H1 (cell line): ENCODE data around the gene HOMER3. TPM values are rescaled to one million over a fixed set of nuclear protein-coding genes. Genes with fewer than 3 reads are reported as not detected.

Source experiments
- CTCF ChIA-PET: fragments of 300-600 bp; sonication (Branson Sonifier 250); formaldehyde crosslinking; loops from one replicate; lab custom pipeline; 2021; ENCODE audit not compliant: partially characterized antibody; lab: Charles Lee
- POLR2A ChIA-PET: fragments of 300-600 bp; sonication (Branson Sonifier 250); formaldehyde crosslinking; loops from one replicate; lab custom pipeline; 2021; ENCODE audit warnings: inconsistent platforms; ENCODE audit not compliant: partially characterized antibody; lab: Charles Lee
- DNase-seq, 2 experiments: peaks; one replicate each; pipeline versions ENCODE4 v3.0.0 to v3.0.0-alpha.2; 2010 to 2022; ENCODE audit warnings: low spot score in 2 of 2, low read depth in 1 of 2, mixed read lengths in 1 of 2
- FAIRE-seq: peaks from 2 replicates; lab custom pipeline; 2011; peaks lifted over from hg19 to GRCh38; lab: Jason Lieb, UNC
- H2AFZ ChIP-seq: 2 replicates; pipeline ENCODE4 v1.8.1; 2012; ENCODE audit warnings: low read length, inconsistent platforms
- H2AK5ac ChIP-seq: 2 replicates; pipeline ENCODE4 v1.6.1; 2013; ENCODE audit warnings: low read depth, low read length
- H2BK120ac ChIP-seq: replicated peaks from 2 replicates; pipeline ENCODE3; 2013; ENCODE audit warnings: low read depth, low read length, inconsistent platforms
- H2BK12ac ChIP-seq: 2 replicates; pipeline ENCODE4 v1.6.1; 2013; ENCODE audit warnings: low read depth, low read length
- H2BK15ac ChIP-seq: 2 replicates; pipeline ENCODE4 v1.6.1; 2013; ENCODE audit warnings: low read length
- H2BK20ac ChIP-seq: 2 replicates; pipeline ENCODE4 v1.6.1; 2013; ENCODE audit warnings: low read length
- H2BK5ac ChIP-seq: 2 replicates; pipeline ENCODE4 v1.6.1; 2013; ENCODE audit warnings: low read depth, low read length
- H3K14ac ChIP-seq: 2 replicates; pipeline ENCODE4 v1.6.1; 2013; ENCODE audit warnings: inconsistent platforms; ENCODE audit not compliant: insufficient read length
- H3K18ac ChIP-seq: 2 replicates; pipeline ENCODE4 v1.6.1; 2013; ENCODE audit warnings: low read length; ENCODE audit errors: extremely low read depth
- H3K23ac ChIP-seq: 2 replicates; pipeline ENCODE4 v1.6.1; 2013; ENCODE audit warnings: inconsistent platforms; ENCODE audit not compliant: insufficient read length
- H3K23me2 ChIP-seq: 2 replicates; pipeline ENCODE4 v1.6.1; 2013; ENCODE audit warnings: low read depth, low read length
- H3K27ac ChIP-seq: 2 replicates; pipeline ENCODE4 v1.6.1; 2011; ENCODE audit warnings: low read depth, low read length, inconsistent platforms
- H3K27me3 ChIP-seq, 4 experiments: replicated peaks in 1 of 4; 1 replicate in 1 of 4; 2 replicates in 3 of 4; pipeline versions ENCODE4 v1.6.1 to v1.8.1; 2011 to 2013; ENCODE audit warnings: low read length in 3 of 4, mild to moderate bottlenecking in 3 of 4, inconsistent platforms in 2 of 4, mixed read lengths in 2 of 4, moderate library complexity in 1 of 4; ENCODE audit not compliant: control insufficient read depth in 3 of 4, insufficient read depth in 3 of 4; ENCODE audit errors: extremely low read depth in 1 of 4
- H3K36me3 ChIP-seq, 4 experiments: 2 replicates each; pipeline versions ENCODE4 v1.6.1 to v1.8.1; 2011 to 2013; ENCODE audit warnings: mild to moderate bottlenecking in 4 of 4, low read length in 3 of 4, moderate library complexity in 2 of 4, control low read depth in 1 of 4, inconsistent platforms in 1 of 4; ENCODE audit not compliant: insufficient read depth in 4 of 4, control insufficient read depth in 2 of 4
- H3K4ac ChIP-seq: replicated peaks from 2 replicates; pipeline ENCODE3; 2013; ENCODE audit warnings: low read length, low read depth, mixed read lengths, inconsistent platforms; ENCODE audit not compliant: insufficient read length
- H3K4me1 ChIP-seq, 4 experiments: replicated peaks in 1 of 4; 1 replicate in 1 of 4; 2 replicates in 3 of 4; pipeline versions ENCODE4 v1.6.1 to v1.8.1; 2011 to 2013; ENCODE audit warnings: low read length in 3 of 4, inconsistent platforms in 2 of 4, mixed read lengths in 1 of 4; ENCODE audit not compliant: insufficient read depth in 4 of 4, control insufficient read depth in 3 of 4
- H3K4me2 ChIP-seq, 2 experiments: 2 replicates each; pipeline versions ENCODE4 v1.6.1 to v1.8.1; 2011 to 2013; ENCODE audit warnings: low read depth in 2 of 2, low read length in 2 of 2, control low read depth in 1 of 2, inconsistent platforms in 1 of 2, mild to moderate bottlenecking in 1 of 2; ENCODE audit not compliant: insufficient read depth in 1 of 2
- H3K4me3 ChIP-seq, 4 experiments: fragments of 200-600, 300-600 bp in 1 of 4; sonication (generic), shearing (Covaris generic), sonication (Bioruptor Twin) in 1 of 4; 2 replicates each; pipeline versions ENCODE4 v1.5.1 to v1.8.1; 2011 to 2016; ENCODE audit warnings: low read length in 4 of 4, low read depth in 3 of 4, control low read depth in 2 of 4, inconsistent platforms in 2 of 4, mild to moderate bottlenecking in 2 of 4, mixed read lengths in 1 of 4, moderate library complexity in 1 of 4; ENCODE audit not compliant: insufficient read depth in 2 of 4; ENCODE audit errors: extremely low read depth in 1 of 4
- H3K56ac ChIP-seq: replicated peaks from 2 replicates; pipeline ENCODE3; 2013; ENCODE audit warnings: low read depth, mild to moderate bottlenecking, mixed read lengths, low read length, inconsistent platforms; ENCODE audit not compliant: insufficient read length
- H3K79me1 ChIP-seq: 2 replicates; pipeline ENCODE4 v1.6.1; 2013; ENCODE audit warnings: low read depth, low read length, control low read depth
- H3K79me2 ChIP-seq, 2 experiments: 2 replicates each; pipeline versions ENCODE4 v1.6.1 to v1.8.1; 2012 to 2013; ENCODE audit warnings: low read length in 2 of 2, mild to moderate bottlenecking in 2 of 2, inconsistent platforms in 1 of 2; ENCODE audit not compliant: insufficient read depth in 2 of 2, control insufficient read depth in 1 of 2
- H3K9ac ChIP-seq, 4 experiments: replicated peaks in 1 of 4; 1 replicate in 1 of 4; 2 replicates in 3 of 4; pipeline versions ENCODE4 v1.6.1 to v1.8.1; 2011 to 2013; ENCODE audit warnings: low read depth in 3 of 4, low read length in 3 of 4, control low read depth in 2 of 4, mild to moderate bottlenecking in 2 of 4, moderate library complexity in 2 of 4, inconsistent platforms in 1 of 4; ENCODE audit errors: extremely low read depth in 1 of 4
- H3K9me3 ChIP-seq, 2 experiments: 2 replicates each; pipeline versions ENCODE4 v1.6.1 to v1.8.1; 2012 to 2013; ENCODE audit warnings: mild to moderate bottlenecking in 2 of 2, moderate library complexity in 2 of 2, control low read depth in 1 of 2, inconsistent platforms in 1 of 2, low read depth in 1 of 2, low read length in 1 of 2, mixed read lengths in 1 of 2; ENCODE audit not compliant: insufficient read depth in 2 of 2
- H4K20me1 ChIP-seq, 2 experiments: replicated peaks in 1 of 2; 2 replicates each; pipeline versions ENCODE3 to v1.8.1; 2011 to 2013; ENCODE audit warnings: inconsistent platforms in 2 of 2, low read length in 2 of 2, mild to moderate bottlenecking in 1 of 2; ENCODE audit not compliant: insufficient read depth in 2 of 2, control insufficient read depth in 1 of 2
- H4K5ac ChIP-seq: 2 replicates; pipeline ENCODE4 v1.6.1; 2013; ENCODE audit warnings: low read length, low read depth, mixed read lengths, inconsistent platforms; ENCODE audit not compliant: insufficient read length
- H4K8ac ChIP-seq: 2 replicates; pipeline ENCODE4 v1.8.0; 2013; ENCODE audit warnings: mild to moderate bottlenecking, moderate library complexity, low read length, inconsistent platforms; ENCODE audit not compliant: insufficient read depth; ENCODE audit errors: extremely low read depth
- H4K91ac ChIP-seq: replicated peaks from 2 replicates; pipeline ENCODE3; 2013; ENCODE audit warnings: low read length, mixed read lengths, inconsistent platforms; ENCODE audit not compliant: insufficient read length
- ASH2L ChIP-seq: fragments of 200-600, 300-600 bp; sonication (generic); IDR thresholded peaks from one replicate; pipeline ENCODE4 v1.7.1; 2017; ENCODE audit warnings: low read length
- ATF2 ChIP-seq: IDR thresholded peaks from 2 replicates; pipeline ENCODE4 v1.6.1; 2012; ENCODE audit warnings: low read length, inconsistent platforms
- BACH1 ChIP-seq: IDR thresholded peaks from 2 replicates; pipeline ENCODE4 v1.6.1; 2012; ENCODE audit warnings: low read length, improper control_type of control experiment
- BCL11A ChIP-seq, 2 experiments: IDR thresholded peaks; one replicate each; pipeline ENCODE4 v1.6.1; 2011; ENCODE audit warnings: low read depth in 2 of 2, low read length in 2 of 2, mild to moderate bottlenecking in 2 of 2
- CEBPB ChIP-seq: IDR thresholded peaks from 2 replicates; pipeline ENCODE4 v1.6.1; 2012; ENCODE audit warnings: low read depth, low read length
- CREB1 ChIP-seq: IDR thresholded peaks from 2 replicates; pipeline ENCODE4 v1.6.1; 2012; ENCODE audit warnings: inconsistent platforms
- EZH2 ChIP-seq: fragments of 200-600 bp; sonication (generic); IDR thresholded peaks from 2 replicates; pipeline ENCODE4 v1.7.1; 2012; ENCODE audit warnings: low read depth, mild to moderate bottlenecking, moderate library complexity, low read length, inconsistent platforms; ENCODE audit not compliant: severe bottlenecking
- GTF2F1 ChIP-seq: IDR thresholded peaks from 2 replicates; pipeline ENCODE4 v1.6.1; 2012; ENCODE audit warnings: low read depth, low read length, improper control_type of control experiment, borderline replicate concordance
- JUN ChIP-seq: IDR thresholded peaks from 2 replicates; pipeline ENCODE4 v1.6.1; 2011; ENCODE audit warnings: low read depth, mild to moderate bottlenecking, improper control_type of control experiment, low read length
- KDM5A ChIP-seq: fragments of 200-600 bp; IDR thresholded peaks from 2 replicates; pipeline ENCODE4 v1.7.1; 2012; ENCODE audit warnings: mild to moderate bottlenecking, low read length, inconsistent platforms, mixed read lengths
- POU5F1 ChIP-seq: IDR thresholded peaks from 2 replicates; pipeline ENCODE4 v1.6.1; 2011; ENCODE audit warnings: low read depth, mild to moderate bottlenecking, low read length, moderate library complexity
- RXRA ChIP-seq: IDR thresholded peaks from 2 replicates; pipeline ENCODE4 v1.6.1; 2011; ENCODE audit warnings: low read depth, mild to moderate bottlenecking, low read length, moderate library complexity; ENCODE audit not compliant: insufficient read depth
- ZNF274 ChIP-seq: IDR thresholded peaks from 2 replicates; pipeline ENCODE4 v1.7.0; 2012; ENCODE audit warnings: low read length, borderline replicate concordance; ENCODE audit errors: extremely low read depth
- WGBS, 2 experiments: shearing (Covaris generic) in 1 of 2; methylation state at CpG; one replicate each; pipeline versions ENCODE4 v1.1.6 to v1.1.7; 2013 to 2015; ENCODE audit warnings: low lambda C conversion rate in 2 of 2, mixed read lengths in 2 of 2, inconsistent platforms in 1 of 2, low coverage in 1 of 2, missing lambda C conversion rate in 1 of 2; ENCODE audit not compliant: insufficient replicate concordance in 2 of 2, insufficient coverage in 1 of 2, insufficient read length in 1 of 2; ENCODE audit errors: extremely low coverage in 1 of 2, missing lambda C conversion rate in 1 of 2; 5-methylcytosine and 5-hydroxymethylcytosine counted together
- polyA plus RNA-seq, 7 experiments: library from polyadenylated mRNA; depleted of rRNA in 3 of 7; stranded (reverse) in 5 of 7; unstranded in 2 of 7; fragments of >200 nt in 5 of 7; fragments of 200-250 nt in 2 of 7; gene quantifications; 1 replicate in 5 of 7; 2 replicates in 1 of 7; 4 replicates in 1 of 7; pipeline versions ENCODE4 v1.2.1 to v1.2.3, GENCODE V29; 2011 to 2013; ENCODE audit warnings: missing spikeins in 2 of 7, mixed read lengths in 2 of 7
- total RNA-seq: library from RNA; stranded (reverse); fragmentation: NEBNext Ultra II Directional; extraction: Animal tissue kit (Norgen Biotek cat#: 25700); gene quantifications from 2 replicates; pipeline ENCODE4 v1.2.1, GENCODE V29; 2021

Gene HOMER3
- total and polyA plus RNA-seq, 2 of the 8 experiments (the other 6 are each of a cell fraction or from before 2014, with no cell fraction given), result 28.3 to 41.6 TPM

GRCh38 chr19:18945297-18945696 lies 4.3 kb upstream of the HOMER3 start:
- no peak overlapping the region for H3K18ac ChIP-seq
- H2AK5ac ChIP-seq, result no peak overlapping the region
- WGBS, 2 experiments, result 92% methylated on average over 9 of the region's 9 CpGs; no CpG with 5 or more reads in 1 of the 2 experiments
- no peak overlapping the region for H4K8ac ChIP-seq
- no peak overlapping the region for H3K56ac ChIP-seq
- no peak overlapping the region for H2BK20ac ChIP-seq
- H2BK120ac ChIP-seq, result no peak overlapping the region
- peaks cover 1 to 2% of the 10 kb centered on the region in 2 experiments for H4K20me1 ChIP-seq
- ChIA-PET CTCF (interaction anchor here (2.2 kb wide), 1 partner anchor 41 kb away, joined by 10 read pairs; no protein-coding TSS in a partner anchor), POLR2A (interaction anchor here (1.4 to 2.3 kb wide), 2 partner anchors 8 to 17 kb away, joined by 5 to 10 read pairs; no protein-coding TSS in a partner anchor)
- no peak overlapping the region for H3K27ac ChIP-seq
- H3K9me3 ChIP-seq, result no peaks in the 10 kb centered on the region
- no peaks in the 10 kb centered on the region for H3K79me1 ChIP-seq
- no peak for DNase-seq
- no peak overlapping the region for H3K4ac ChIP-seq
- peaks cover 10% of the 10 kb centered on the region; the same call in 1 of the 2 replicates for H3K23me2 ChIP-seq
- H3K9ac ChIP-seq, result no peak overlapping the region
- peaks cover 0 to 7% (median 6%) of the 10 kb centered on the region in 4 experiments; a peak in 6 of 7 replicates for H3K4me1 ChIP-seq
- no peak overlapping the region for H3K4me2 ChIP-seq
- no peak overlapping the region for H2AFZ ChIP-seq
- H4K5ac ChIP-seq, result no peak overlapping the region
- H2BK12ac ChIP-seq, result no peak overlapping the region
- FAIRE-seq, result no peak
- no peak overlapping the region for H3K23ac ChIP-seq
- no peak overlapping the region for H3K4me3 ChIP-seq
- no peak overlapping the region for H3K14ac ChIP-seq
- H4K91ac ChIP-seq, result no peak overlapping the region
- no peaks in the 10 kb centered on the region; a peak in 1 of 4 replicates for H3K79me2 ChIP-seq
- H3K36me3 ChIP-seq, result 0 out of 8 replicates have a peak, but pooled peaks cover 0 to 5% (median 0%) of the 10 kb centered on the region in 4 experiments
- no peak overlapping the region for H2BK5ac ChIP-seq
- no peak overlapping the region for H2BK15ac ChIP-seq
- H3K27me3 ChIP-seq, result no peaks in the 10 kb centered on the region
- TF ChIP-seq KDM5A, result no peak
- TF ChIP-seq ATF2, result no peak
- no peak for TF ChIP-seq BCL11A (IDR thresholded peaks at IDR 0.05; ENCODE audit: low read depth in 2 of 2, low read length in 2 of 2)
- no peak for TF ChIP-seq BACH1
- TF ChIP-seq GTF2F1, result no peak
- TF ChIP-seq ASH2L, result no peak
- no peak for TF ChIP-seq EZH2
- TF ChIP-seq ZNF274, result no peak
- no peak for TF ChIP-seq CEBPB
- no peak for TF ChIP-seq POU5F1
- no peak for TF ChIP-seq CREB1
- no peak for TF ChIP-seq JUN
- TF ChIP-seq RXRA, result no peak
